Measurements from ENCODE around the gene BTN1A1.
"Not testable (repeated sequence)": the region's sequence is repeated elsewhere in the genome, so short reads cannot be mapped to it uniquely, and the experiment has no call there.

Gene BTN1A1

DNA sequence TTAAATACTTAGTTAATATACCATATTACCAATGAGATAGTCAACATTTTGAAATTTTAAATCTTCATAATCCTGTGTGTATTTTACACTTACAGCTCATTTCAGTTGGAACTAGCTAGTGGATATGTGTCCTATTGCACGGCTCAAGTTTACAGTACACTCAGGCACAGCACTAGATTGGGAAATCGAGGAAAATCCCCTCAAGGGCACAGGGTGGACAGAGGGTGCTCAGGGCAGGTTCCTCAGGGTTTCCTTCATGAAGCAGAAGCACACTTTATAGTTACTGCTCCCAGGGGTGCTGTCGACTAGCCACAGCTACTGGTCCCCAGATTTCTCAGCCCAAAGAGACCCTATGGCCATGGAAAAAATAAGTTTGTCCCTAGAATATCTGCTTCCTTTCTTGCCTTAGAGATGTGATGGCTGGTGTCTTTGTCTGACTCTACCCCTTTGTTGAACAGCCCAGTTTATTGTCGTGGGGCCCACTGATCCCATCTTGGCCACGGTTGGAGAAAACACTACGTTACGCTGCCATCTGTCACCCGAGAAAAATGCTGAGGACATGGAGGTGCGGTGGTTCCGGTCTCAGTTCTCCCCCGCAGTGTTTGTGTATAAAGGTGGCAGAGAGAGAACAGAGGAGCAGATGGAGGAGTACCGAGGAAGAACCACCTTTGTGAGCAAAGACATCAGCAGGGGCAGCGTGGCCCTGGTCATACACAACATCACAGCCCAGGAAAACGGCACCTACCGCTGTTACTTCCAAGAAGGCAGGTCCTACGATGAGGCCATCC lies 40.9 kb upstream of the BTN1A1 start:
- no peak overlapping the region for H3K4me3 ChIP-seq (ENCODE audit: low read depth, low read length)
- TF ChIP-seq CTCF (IDR thresholded peaks at IDR 0.05; ENCODE audit: borderline replicate concordance, insufficient read depth, low read depth, low read length), result no peak

DNA sequence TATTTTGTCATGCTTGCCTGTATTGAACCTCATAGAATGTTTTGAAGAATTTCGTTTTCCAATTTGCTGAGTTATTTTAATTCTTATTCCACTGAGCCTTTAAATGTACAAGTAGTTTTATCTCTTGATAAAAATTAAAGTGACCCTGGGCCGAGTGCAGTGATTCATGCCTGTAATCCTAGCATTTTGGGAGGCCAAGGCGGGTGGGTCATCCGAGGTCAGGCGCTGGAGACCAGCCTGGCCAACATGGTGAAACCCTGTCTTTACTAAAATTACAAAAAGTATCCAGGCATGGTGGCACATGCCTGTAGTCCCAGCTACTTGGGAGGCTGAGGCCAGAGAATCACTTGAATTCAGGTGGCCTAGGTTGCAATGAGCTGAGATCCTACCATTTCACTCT lies 38.8 kb upstream of the BTN1A1 start:
- not testable (repeated sequence) for H3K4me3 ChIP-seq (ENCODE audit: low read depth, low read length)

GRCh38 chr6:26464014-26464413 lies 36.1 kb upstream of the BTN1A1 start:
- H3K4me3 ChIP-seq (ENCODE audit: low read depth, low read length), result no peak overlapping the region
- no peak for TF ChIP-seq CTCF (IDR thresholded peaks at IDR 0.05; ENCODE audit: borderline replicate concordance, insufficient read depth, low read depth, low read length)

GRCh38 chr6:26464416-26465131 lies 35.5 kb upstream of the BTN1A1 start:
- no peak overlapping the region for H3K4me3 ChIP-seq (ENCODE audit: low read depth, low read length)
- no peak for TF ChIP-seq CTCF (IDR thresholded peaks at IDR 0.05; ENCODE audit: borderline replicate concordance, insufficient read depth, low read depth, low read length)

DNA sequence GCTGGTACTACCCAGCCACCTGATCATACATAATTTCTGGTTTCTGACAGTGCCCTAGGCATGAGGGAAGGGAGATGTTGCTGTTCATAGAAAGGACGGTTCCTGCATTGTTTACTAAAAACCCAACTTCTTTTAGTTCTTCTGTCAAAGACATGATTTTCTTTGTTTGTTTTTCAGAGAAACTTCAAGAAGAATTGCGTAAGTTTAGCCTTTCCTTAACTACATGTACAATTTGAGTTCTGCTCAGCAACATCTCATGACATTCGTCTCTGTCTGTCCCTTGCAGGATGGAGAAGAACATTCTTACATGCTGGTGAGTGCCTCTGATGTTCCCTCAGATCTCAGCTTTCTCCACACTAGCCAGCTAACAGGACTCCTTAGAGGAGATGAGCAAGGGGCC lies 34.3 kb upstream of the BTN1A1 start:
- H3K4me3 ChIP-seq (ENCODE audit: low read depth, low read length), result no peak overlapping the region
- TF ChIP-seq CTCF (IDR thresholded peaks at IDR 0.05; ENCODE audit: borderline replicate concordance, insufficient read depth, low read depth, low read length), result no peak

- no peak overlapping the region for H3K4me3 ChIP-seq (ENCODE audit: low read depth, low read length)
- TF ChIP-seq CTCF (IDR thresholded peaks at IDR 0.05; ENCODE audit: borderline replicate concordance, insufficient read depth, low read depth, low read length), result no peak
Measured at GRCh38 chr6:26468829-26469228, 31.3 kb upstream of the BTN1A1 start.

DNA sequence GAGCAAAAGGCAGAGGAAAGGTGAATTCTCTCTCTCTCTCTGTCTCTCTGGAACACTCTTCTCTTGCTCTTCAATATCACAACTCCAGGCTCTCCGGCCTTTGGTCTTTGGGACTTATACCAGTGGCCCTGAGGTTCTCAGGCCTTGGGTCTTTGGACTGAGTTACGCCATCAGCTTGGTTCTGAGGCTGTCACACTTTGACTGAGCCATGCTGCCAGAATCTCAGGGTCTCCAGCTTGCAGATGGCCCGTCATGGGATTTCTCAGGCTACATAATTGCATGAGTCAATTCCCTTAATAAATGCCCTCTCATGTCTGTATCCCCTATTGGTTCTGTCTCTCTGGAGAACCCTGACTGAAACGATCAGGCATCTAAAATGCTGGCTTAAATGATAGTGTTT lies 29.5 kb upstream of the BTN1A1 start:
- no peak for TF ChIP-seq CTCF (IDR thresholded peaks at IDR 0.05; ENCODE audit: borderline replicate concordance, insufficient read depth, low read depth, low read length)
- H3K4me3 ChIP-seq (ENCODE audit: low read depth, low read length), result no peak overlapping the region

All from GM12875 (cell line).